ENCODE data around the gene PEAR1. TPM values are rescaled to one million over a fixed set of nuclear protein-coding genes. Genes with fewer than 3 reads are reported as not detected.

PEAR1 gene
- total and polyA plus RNA-seq, 2 of the 4 experiments (the other 2 are of a cell fraction): 2.0 to 44.4 TPM

GRCh38 chr1:156911577-156912298, 18.2 kb downstream of the PEAR1 start:
- BruUV-seq (replicated peaks): no TSS peak
- Histone ChIP-seq H3K9ac (ENCODE audit: low read depth, low read length) (no peak overlapping the region), H4K20me1 (ENCODE audit: insufficient read depth, low read length) (peaks cover 3% of the 10 kb centered on the region), H3K9me3 (ENCODE audit: control insufficient read depth, insufficient read depth, low read length) (no peaks in the 10 kb centered on the region), H3K36me3 (ENCODE audit: control insufficient read depth, insufficient read depth, low read length) (peaks cover 24% of the 10 kb centered on the region), H3K23ac (ENCODE audit: low read depth, low read length) (no peak overlapping the region), H4K5ac (ENCODE audit: low read depth, low read length) (no peak overlapping the region), H3K14ac (replicated peaks; ENCODE audit: low read depth, low read length) (no peak overlapping the region), H2AFZ (replicated peaks; ENCODE audit: low read length, poor library complexity) (no peak overlapping the region), H2BK5ac (ENCODE audit: low read depth, low read length, poor library complexity, severe bottlenecking) (no peak overlapping the region), H2BK15ac (ENCODE audit: low read depth, low read length) (no peak overlapping the region), H3K18ac (ENCODE audit: low read depth, low read length) (no peak overlapping the region), H2AK5ac (ENCODE audit: low read depth, low read length) (no peak overlapping the region), H3K27me3 (ENCODE audit: control insufficient read depth, insufficient read depth, low read length) (no peaks in the 10 kb centered on the region), H3K56ac (ENCODE audit: extremely low read depth, insufficient read depth, low read length) (no peak overlapping the region), H3K79me1 (ENCODE audit: low read depth in 1 of 2, low read length in 2 of 2) (peaks cover 0 to 20% of the 10 kb centered on the region in 2 experiments; a peak in 2 of 4 replicates), H3K4me1 (ENCODE audit: control insufficient read depth, insufficient read depth, low read length) (peaks cover 17% of the 10 kb centered on the region), H3K4ac (ENCODE audit: low read depth, low read length) (no peak overlapping the region), H2BK120ac (ENCODE audit: low read depth, low read length) (no peak overlapping the region), H2BK20ac (ENCODE audit: low read depth, low read length) (no peak overlapping the region), H4K8ac (ENCODE audit: low read depth in 2 of 2, low read length in 2 of 2) (no peak overlapping the region), H3K9me1 (ENCODE audit: insufficient read depth, low read length) (peaks cover 8% of the 10 kb centered on the region), H3K27ac (ENCODE audit: insufficient read depth, low read length) (no peak overlapping the region), H4K91ac (ENCODE audit: insufficient read depth, low read depth, low read length) (no peak overlapping the region), H3K4me2 (ENCODE audit: low read depth, low read length) (no peak overlapping the region), H3K4me3 (ENCODE audit: insufficient read depth, low read depth, low read length) (no peak overlapping the region), H2AK9ac (replicated peaks; ENCODE audit: low read depth, low read length, poor library complexity) (no peak overlapping the region)
- intact Hi-C loops (cut with micrococcal nuclease) (no loop called here), in situ Hi-C loops (cut with MboI; ENCODE audit: low sequenced_read_pairs) (no loop called here), dilution Hi-C loops (cut with HindIII; ENCODE audit: low sequenced_read_pairs, unreplicated experiment) (no loop called here)
- ChIA-PET POLR2A (ENCODE audit: unreplicated experiment) (interaction anchor here (0.6 kb wide), 1 partner anchor 269 kb away, joined by 13 read pairs; no protein-coding TSS in a partner anchor), CTCF (interaction anchor here (1.2 kb wide), 1 partner anchor 16 kb away, joined by 4 read pairs; no protein-coding TSS in a partner anchor)
- TF ChIP-seq FOS (IDR thresholded peaks at IDR 0.05; ENCODE audit: low read depth, low read length) (no peak), SMC3 (IDR thresholded peaks at IDR 0.05; ENCODE audit: low read depth, low read length) (no peak), USF2 (IDR thresholded peaks at IDR 0.05; ENCODE audit: low read depth, low read length) (0 out of 2 replicates have a peak, but pooled peaks have one; percentile 19), RCOR1 (IDR thresholded peaks at IDR 0.05; ENCODE audit: insufficient replicate concordance, low read length) (no peak), RFX5 (IDR thresholded peaks at IDR 0.05; ENCODE audit: low read depth, low read length) (no peak), ELK1 (IDR thresholded peaks at IDR 0.05; ENCODE audit: borderline replicate concordance, low read depth, low read length) (no peak), CEBPB (IDR thresholded peaks at IDR 0.05; ENCODE audit: low read depth, low read length) (no peak)
- no peak for DNase-seq
- 80% methylated on average over 2 of the region's 6 CpGs; no CpG with 5 or more reads in 1 of the 2 experiments for WGBS, 2 experiments (ENCODE audit: extremely low coverage in 2 of 2, insufficient read length in 1 of 2)
- no peak for ATAC-seq (ENCODE audit: low read depth)

All from IMR-90 (cell line).